Activated CD4-positive, alpha-beta T cell treated with anti-CD3 and anti-CD28 coated beads, Interleukin-10, Interleukin-2, amounts not matched to agents 100 ng/mL and 50 ng/mL, durations not matched to agents 16 hours and 8 hours (primary cell): ENCODE data around the gene KDM4D.
A peak's percentile ranks its signal among the peaks of the same experiment; 100 is the strongest.
"Not testable (repeated sequence)": the region's sequence is repeated elsewhere in the genome, so short reads cannot be mapped to it uniquely, and the experiment has no call there.

Source experiments
- DNase-seq: peaks from one replicate; pipeline ENCODE4 v3.0.0-alpha.2; 2020

The KDM4D gene

DNA sequence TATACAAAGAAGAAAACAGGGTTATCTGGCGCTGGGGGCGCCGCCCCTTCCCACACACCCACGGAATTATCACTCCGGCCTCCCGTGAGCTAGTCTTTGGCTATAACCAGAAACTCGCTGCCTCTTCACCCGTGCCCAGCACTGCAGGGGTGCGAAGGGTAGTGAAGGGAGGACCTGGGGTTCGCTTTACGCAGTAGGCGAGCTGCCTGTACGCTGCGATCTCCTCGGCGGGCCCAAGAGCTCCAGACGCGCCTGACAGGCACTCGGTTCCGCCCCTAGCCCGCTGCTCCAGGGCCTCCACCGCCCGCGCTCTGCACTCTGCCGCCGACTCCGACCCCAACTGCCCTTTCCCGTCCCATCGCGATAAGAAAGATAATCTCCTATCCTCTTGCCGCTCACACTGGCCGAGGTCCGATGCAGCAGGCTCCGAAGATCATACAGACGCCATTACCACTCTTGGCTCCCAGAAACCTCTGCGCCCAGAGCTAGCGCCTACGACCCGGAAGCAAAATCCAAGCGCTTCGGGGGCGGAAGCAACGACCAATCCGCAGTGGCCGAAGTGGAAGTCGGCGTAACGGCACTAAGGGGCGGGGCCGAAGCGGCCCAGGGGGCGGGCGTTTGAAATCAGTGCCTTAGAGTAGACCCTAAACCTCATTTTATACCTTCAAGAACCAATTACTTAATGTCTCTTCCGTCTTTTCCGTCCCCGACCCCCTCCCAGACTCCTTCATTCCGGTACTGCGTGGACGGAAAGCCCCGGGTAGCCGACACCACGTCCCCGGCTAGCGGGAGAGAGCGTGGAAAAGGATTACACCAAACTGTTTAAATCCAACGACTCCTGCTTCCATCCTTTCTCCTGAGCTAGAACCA is at the start of gene KDM4D, which contains the start of gene CWC15:
TSS of gene KDM4D (plus strand) at position 611 of the 870 bp plus-strand sequence. CDS start 23,664 bp downstream, outside the sequence.
TSS of gene CWC15 (minus strand) at position 458 of the 870 bp plus-strand sequence. CDS start 1,371 bp downstream, outside the sequence.
- DNase-seq = peak; percentile 96

- no peak for DNase-seq
Observed at GRCh38 chr11:94924171-94924572, 49.3 kb upstream of the KDM4D start.

- DNase-seq = peak; percentile 5
Observed at GRCh38 chr11:94924612-94925011, 48.9 kb upstream of the KDM4D start.

- DNase-seq = no peak
Observed at GRCh38 chr11:94925422-94926270, 47.9 kb upstream of the KDM4D start.

DNA sequence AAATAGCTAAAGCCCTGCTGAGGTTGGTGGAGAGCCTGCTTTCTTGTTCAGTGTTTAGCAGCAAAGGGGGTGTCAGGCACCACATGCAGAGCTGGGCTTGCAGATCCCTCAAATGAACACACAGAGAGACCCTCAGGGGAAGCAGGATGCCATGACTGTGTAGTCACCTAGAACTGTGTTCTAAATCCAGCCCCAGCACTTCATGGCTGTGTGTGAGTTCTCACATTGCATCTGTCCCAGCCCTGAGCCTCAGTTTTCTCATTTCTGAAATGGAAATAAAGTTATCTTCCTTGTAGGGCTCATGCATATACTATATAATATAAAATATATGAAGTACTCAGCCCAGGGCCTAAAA is 47.3 kb upstream of the KDM4D start:
- DNase-seq = no peak

GRCh38 chr11:94926698-94927237 is 46.7 kb upstream of the KDM4D start:
- DNase-seq = no peak

DNA sequence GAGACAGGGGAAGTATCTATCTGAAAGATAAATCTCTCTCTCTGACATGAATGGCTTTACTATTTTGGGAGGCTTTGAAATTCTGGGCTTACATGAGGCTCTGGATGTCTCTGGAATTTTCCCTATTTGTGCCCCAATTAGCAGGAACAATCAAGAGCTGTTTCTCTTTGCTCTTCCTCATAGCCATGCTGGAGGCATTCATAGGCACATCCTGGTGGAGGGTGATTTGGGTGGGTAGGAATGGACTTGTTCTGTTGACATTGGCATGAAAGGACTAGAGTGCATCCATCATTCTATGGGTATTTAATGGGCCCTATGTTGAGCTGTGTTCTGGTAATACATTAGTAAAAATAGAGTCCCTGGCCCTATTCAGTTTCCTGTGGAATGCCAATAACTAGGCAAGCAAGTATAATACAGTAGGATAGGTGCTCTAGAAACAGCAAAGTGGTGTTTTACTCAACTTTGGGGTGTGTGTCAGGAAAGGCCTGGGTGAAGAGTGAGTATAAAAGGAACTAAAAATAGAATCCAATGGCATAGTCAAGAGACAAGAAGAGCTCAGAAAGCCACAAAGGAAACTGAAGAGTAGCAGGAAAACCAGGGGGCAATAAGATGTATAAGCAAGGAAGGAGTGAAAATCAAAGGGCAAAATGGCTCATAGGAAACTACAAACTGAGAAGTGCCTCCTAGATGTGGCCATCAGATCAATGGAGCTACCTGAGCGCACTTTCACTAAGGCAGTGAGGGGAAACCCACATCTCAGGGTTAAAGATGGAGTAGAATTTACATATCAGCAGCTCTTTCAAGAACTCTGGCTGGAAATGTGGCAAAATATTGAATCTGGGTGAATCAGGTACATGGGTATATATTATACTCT is 45.2 kb upstream of the KDM4D start:
- DNase-seq = no peak

DNA sequence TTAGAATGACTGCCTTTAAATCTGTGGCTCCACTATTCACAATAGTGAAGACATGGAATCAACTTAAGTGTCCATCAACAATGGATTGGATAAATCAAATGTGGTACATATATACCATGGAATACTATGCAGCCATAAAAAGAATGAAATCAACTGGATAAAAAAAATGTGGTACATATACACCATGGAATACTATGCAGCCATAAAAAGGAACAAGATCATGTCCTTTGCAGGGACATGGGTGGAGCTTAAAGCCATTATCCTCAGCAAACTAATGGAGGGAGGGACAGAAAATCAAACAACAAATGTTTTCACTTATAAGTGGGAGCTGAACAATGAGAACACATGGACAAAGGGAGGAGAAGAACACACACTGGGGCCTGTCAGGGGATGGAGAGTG is 41.4 kb upstream of the KDM4D start:
- not testable (repeated sequence) for DNase-seq

DNA sequence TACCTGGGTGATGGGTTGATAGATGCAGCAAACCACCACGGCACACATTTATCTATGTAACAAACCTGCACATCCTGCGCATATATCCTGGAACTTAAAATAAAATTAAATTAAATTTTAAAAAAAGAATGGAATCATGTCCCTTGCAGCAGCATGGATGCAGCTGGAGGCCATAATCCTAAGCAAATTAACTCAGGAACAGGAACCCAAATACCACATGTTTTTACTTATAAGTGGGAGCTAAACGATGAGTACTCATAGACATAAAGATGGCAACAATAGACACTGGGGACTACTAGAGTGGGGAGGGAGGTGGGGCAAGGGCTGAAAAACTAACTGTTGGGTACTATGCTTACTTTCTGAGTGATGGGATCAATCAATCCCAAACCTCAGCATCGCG is 41.0 kb upstream of the KDM4D start:
- DNase-seq = no peak

DNA sequence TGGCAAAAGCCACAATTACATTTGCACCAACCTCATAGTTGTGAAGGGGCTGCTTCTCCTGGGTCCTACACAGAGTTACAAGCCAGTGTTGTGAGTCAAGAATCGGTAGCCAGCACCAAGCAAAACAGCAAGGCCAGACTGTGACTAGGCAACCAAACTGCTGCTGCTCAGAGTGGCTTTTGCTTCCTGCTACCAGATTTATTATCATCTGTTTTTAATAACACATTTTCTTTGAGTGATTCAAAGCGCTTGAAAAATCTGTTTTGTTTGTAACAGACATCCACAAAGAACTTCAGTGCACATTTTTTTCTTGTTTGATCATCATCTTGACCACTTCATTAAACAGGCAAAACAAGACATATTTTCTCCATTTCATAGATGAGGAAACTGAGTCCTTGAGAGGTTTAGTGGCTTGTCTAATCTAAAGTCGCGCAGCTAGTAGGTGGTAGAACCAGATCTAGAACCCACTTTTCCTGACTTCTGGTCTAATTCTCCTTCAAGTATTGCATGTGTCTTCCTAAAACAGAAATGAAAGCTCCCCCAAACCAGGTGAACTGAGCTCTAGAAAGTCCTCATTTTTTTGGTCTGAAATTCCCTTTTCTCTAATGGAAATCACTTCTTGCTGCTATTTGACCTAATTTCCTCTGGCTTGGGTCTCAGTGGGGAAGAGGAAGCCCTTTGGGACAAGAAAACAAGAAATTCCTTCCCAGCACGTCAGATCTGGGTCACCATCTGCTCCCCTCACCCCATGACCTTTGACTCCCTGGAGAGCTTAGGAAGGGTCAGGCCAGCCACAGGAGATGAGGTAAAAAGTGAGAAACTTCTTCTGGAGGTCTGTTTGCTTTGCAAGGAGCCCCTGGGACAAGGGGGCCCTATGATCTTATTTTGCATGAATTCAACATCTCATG is 40.0 kb upstream of the KDM4D start:
- no peak for DNase-seq

- no peak for DNase-seq
Observed at GRCh38 chr11:94934362-94934761, 39.1 kb upstream of the KDM4D start.

DNA sequence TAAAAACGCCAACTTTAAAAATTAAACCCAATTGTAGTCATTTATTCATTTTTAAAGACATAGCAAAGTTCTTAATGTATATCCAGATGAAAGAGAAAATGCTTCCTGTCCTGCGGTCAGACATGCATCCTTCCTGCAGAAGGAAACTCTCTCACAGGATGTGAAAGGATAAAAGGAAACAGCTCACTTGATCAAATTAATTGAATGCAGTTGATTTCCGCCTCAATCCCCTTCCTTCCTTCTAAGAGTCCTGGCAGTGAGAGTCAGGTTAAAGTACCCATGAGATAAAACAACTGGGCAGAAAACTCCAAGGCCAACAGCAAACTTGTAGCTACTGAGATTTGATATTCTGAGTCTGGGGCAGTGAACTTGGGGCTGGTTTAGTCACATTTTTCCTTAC is 38.7 kb upstream of the KDM4D start:
- no peak for DNase-seq

DNA sequence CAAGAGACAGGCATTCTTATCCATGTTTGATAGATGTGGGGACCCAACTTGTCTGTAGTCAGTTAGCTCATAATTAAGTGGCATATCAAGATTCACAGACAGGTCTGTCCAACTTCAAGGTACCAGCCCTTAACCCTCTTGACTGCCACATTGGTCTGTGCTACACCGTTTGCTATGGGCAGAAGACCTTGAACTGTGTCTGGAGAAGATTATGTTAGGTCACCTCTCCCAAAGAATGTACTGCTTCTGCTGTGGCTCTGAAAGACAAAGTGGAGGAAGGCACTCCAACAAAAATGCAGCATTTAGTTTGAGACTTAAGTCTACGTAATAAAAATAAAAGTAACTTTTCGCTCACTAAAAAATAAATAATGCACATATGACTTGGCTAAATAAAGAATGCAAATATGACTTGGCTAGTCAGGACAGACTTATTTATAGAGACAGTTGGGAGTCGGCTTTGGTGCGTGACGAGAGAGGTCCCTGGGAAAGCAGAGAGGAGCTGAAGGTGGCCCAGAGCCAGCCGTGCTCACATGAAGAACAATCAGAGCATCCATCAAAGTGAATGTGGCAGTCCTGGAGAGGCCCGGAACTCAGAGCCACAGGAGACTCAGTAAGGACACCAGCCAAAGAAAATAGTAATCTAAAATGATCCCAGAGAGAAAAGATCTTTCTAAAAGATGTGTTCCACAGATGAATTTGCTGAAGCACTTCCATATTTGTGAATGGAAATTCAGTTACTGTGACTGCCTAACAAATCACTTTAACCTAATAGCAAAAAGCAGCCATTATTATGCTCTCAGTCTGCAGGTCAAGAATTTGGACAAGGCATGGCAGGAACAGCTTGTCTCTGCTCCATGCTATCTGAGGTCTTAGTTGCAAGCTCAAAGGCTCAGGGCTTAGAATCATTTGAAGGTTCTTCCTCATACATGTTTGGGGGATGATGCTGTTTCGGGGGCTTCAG is 35.1 kb upstream of the KDM4D start:
- DNase-seq = no peak

GRCh38 chr11:94939346-94939745 is 34.2 kb upstream of the KDM4D start:
- DNase-seq = no peak

DNA sequence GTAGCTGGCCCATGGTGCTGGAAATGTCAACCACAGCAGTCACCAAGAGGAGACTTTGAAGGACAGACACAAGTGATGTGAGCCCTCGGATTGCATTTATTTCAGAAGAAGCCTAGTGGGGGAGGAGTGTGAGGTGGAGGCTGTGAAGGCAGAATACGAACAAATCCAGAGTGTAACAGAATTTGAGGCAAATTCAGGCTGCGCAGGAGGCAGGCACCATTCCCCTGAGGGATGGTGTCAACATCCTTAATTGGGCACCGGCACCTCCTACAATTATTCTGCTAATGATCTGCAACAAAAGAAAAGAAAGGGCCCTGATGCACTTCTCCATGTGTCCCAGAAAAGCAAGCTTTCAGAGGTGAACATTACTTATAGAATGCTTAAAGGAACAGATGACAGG is 32.4 kb upstream of the KDM4D start:
- DNase-seq = no peak

GRCh38 chr11:94946812-94947211 is 26.7 kb upstream of the KDM4D start:
- no peak for DNase-seq

GRCh38 chr11:94948070-94948617 is 25.4 kb upstream of the KDM4D start:
- no peak for DNase-seq

DNA sequence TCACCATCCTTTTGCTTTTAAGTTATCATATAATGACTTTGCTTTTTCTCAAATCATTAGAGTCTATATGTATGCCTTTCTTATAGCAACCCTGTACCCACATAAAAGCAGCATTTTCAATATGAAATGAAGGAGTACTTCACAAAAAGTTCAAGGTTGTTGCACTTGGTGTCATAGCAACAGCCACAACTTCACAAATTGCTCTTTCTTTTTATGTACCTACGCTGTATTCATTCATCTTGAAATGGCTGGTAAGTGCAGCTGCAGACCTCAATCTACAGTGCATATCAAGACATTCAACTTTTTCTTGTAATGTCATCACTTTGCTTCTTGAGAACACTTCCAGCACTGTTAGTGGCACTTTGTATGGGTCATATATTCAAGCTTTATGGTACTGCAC is 18.8 kb upstream of the KDM4D start:
- DNase-seq = no peak

DNA sequence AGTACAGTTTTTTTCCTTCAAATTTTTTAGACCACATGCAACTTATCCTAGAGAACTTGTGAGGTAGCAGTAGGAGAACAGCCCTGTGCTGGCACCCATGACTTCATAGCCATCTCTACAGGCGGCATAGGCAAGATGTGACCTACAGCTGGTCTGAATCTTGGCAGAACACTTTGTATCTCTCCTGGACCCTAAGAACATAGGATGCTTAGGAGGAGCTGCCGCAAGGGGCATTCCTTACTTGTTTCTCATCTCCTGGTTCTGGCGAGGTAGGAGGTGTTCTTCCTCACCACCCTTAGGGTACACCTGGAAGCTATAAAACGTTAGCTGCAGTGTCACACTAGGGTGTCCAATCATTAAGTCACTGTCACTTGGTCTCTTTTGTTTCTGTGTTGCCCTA is 16.5 kb upstream of the KDM4D start:
- DNase-seq = no peak

GRCh38 chr11:94958121-94958696 is 15.3 kb upstream of the KDM4D start:
- no peak for DNase-seq
